Activated CD4-positive, alpha-beta memory T cell treated with anti-CD3 and anti-CD28 coated beads, Interleukin-2, amount 10 ng/mL, durations not matched to agents 7 days and 5 days (primary cell): ENCODE measurements around the gene NRG3. TPM values are rescaled to one million over a fixed set of nuclear protein-coding genes. Genes with fewer than 3 reads are reported as not detected.

ENCODE experiments used
- CTCF ChIA-PET: fragments of 350-600 bp; sonication (Branson Sonifier 250); formaldehyde crosslinking; loops from one replicate; lab custom pipeline; 2021; ENCODE audit warnings: antibody characterized with exemption, inconsistent platforms; lab: Charles Lee
- POLR2A ChIA-PET: fragments of 350-600 bp; sonication (Branson Sonifier 250); formaldehyde crosslinking; loops from one replicate; lab custom pipeline; 2021; ENCODE audit warnings: antibody characterized with exemption; lab: Charles Lee
- DNase-seq: peaks from one replicate; pipeline ENCODE4 v3.0.0-alpha.2; 2020
- H3K27ac Mint-ChIP-seq: one replicate; pipeline ENCODE4 v1.8.0; 2021; ENCODE audit warnings: mild to moderate bottlenecking, mixed read lengths
- H3K27me3 Mint-ChIP-seq: one replicate; pipeline ENCODE4 v1.8.0; 2021; ENCODE audit warnings: mixed read lengths
- H3K36me3 Mint-ChIP-seq: one replicate; pipeline ENCODE4 v1.8.0; 2021; ENCODE audit warnings: low read depth, mixed read lengths
- H3K4me1 Mint-ChIP-seq: one replicate; pipeline ENCODE4 v1.8.0; 2021; ENCODE audit warnings: mixed read lengths
- H3K4me3 Mint-ChIP-seq: one replicate; pipeline ENCODE4 v1.8.0; 2021; ENCODE audit warnings: mild to moderate bottlenecking, mixed read lengths
- H3K9me3 Mint-ChIP-seq: one replicate; pipeline ENCODE4 v1.8.0; 2021; ENCODE audit warnings: mixed read lengths
- total RNA-seq, 2 experiments: library from RNA; stranded (reverse); gene quantifications; one replicate each; pipeline ENCODE4 v1.2.3, GENCODE V29; 2021

The NRG3 gene
- total RNA-seq, 2 experiments from 2014 or later = not detected

DNA sequence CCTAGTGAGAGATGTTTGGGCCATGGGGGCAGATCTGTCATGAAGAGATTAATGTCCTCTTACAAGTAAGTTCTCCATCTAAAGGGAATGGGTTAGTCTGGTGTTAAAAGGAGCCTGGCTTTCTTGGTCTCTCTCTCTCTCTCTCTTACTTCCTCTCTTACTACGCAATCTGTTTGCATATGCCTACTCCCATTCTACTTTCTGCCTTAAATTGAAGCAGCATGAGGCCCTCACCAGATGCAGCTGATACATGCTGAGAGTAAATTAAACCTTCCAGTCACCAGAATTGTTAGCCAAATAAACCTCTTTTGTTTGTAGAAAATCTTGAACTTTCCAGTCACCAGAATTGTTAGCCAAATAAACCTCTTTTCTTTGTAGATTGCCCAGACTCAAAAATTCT is 884.1 kb downstream of the NRG3 start:
- Mint-ChIP-seq H3K4me3 (no peak overlapping the region), H3K36me3 (no peaks in the 10 kb centered on the region), H3K27me3 (no peaks in the 10 kb centered on the region), H3K4me1 (no peaks in the 10 kb centered on the region), H3K27ac (no peak overlapping the region), H3K9me3 (no peaks in the 10 kb centered on the region)
- ChIA-PET CTCF (no interaction called here), POLR2A (no interaction called here)
- no peak for DNase-seq

DNA sequence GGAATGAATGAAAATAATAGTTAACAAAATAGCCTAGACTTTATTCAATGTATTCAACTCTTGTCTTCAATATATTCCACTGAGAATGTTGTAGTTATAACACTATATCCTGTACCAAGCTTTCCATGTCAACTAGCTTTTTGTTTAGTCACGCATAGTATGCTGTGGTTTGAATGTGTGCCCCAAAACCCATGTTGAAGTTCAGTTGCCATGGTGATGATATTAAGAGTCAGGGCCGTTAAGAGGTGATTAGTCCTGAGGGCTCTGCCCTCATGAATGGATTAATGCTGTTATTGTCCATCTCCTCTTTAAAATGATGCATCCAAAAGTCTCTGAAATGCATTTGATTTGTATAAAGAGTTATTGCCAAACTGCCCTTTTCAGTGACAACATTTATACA is 887.6 kb downstream of the NRG3 start:
- CTCF ChIA-PET = no interaction called here
- no peak overlapping the region for H3K4me3 Mint-ChIP-seq
- H3K36me3 Mint-ChIP-seq = no peaks in the 10 kb centered on the region
- POLR2A ChIA-PET = no interaction called here
- no peak overlapping the region for H3K27ac Mint-ChIP-seq
- DNase-seq = no peak
- no peaks in the 10 kb centered on the region for H3K4me1 Mint-ChIP-seq
- no peaks in the 10 kb centered on the region for H3K27me3 Mint-ChIP-seq
- no peaks in the 10 kb centered on the region for H3K9me3 Mint-ChIP-seq

DNA sequence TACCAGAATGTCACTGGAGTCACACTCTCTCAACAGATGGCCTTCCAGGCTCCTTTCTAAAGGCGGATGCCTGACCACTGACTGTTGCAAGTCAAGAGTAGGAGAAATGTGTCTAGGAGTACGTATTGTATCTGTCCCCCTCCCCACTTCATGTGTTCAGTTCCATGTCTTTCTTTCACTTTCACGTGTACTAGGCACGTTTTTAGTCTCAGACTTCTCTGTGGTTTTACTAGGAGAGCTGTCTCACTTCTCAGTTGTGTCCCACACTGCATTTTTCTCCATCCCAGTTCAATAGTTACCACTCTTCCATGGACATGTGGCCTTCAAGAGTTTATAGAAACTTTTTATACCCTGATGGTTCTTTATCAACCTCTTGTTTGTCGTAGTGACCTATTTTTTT is 893.0 kb downstream of the NRG3 start:
- no peaks in the 10 kb centered on the region for H3K9me3 Mint-ChIP-seq
- CTCF ChIA-PET = no interaction called here
- POLR2A ChIA-PET = no interaction called here
- H3K27ac Mint-ChIP-seq = no peak overlapping the region
- no peak overlapping the region for H3K4me3 Mint-ChIP-seq
- H3K27me3 Mint-ChIP-seq = no peaks in the 10 kb centered on the region
- H3K36me3 Mint-ChIP-seq = no peaks in the 10 kb centered on the region
- no peak for DNase-seq
- no peaks in the 10 kb centered on the region for H3K4me1 Mint-ChIP-seq

DNA sequence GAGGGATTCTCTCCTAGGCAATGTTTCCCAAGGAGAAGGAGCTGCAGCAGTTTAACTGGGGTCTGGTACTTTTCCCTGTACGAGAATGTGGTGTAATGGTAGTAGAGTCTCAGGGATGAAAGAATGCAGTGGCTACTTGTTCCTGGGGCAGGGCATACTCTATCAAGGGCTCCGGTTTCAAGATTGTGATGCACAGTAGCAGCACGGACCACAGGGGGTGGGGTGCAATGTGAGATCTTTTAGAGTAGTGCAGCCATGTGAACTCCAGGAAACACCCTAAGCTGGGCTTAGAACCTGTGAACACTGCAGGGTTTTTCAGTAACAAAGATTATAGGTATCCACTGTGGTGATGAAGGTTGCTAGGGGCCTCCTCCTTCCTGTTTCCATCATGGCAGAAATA is 903.9 kb downstream of the NRG3 start:
- no peaks in the 10 kb centered on the region for H3K27me3 Mint-ChIP-seq
- H3K36me3 Mint-ChIP-seq = no peaks in the 10 kb centered on the region
- H3K27ac Mint-ChIP-seq = no peak overlapping the region
- no peak overlapping the region for H3K4me3 Mint-ChIP-seq
- CTCF ChIA-PET = no interaction called here
- no peak for DNase-seq
- H3K9me3 Mint-ChIP-seq = peaks cover 5% of the 10 kb centered on the region
- H3K4me1 Mint-ChIP-seq = no peaks in the 10 kb centered on the region
- POLR2A ChIA-PET = no interaction called here

DNA sequence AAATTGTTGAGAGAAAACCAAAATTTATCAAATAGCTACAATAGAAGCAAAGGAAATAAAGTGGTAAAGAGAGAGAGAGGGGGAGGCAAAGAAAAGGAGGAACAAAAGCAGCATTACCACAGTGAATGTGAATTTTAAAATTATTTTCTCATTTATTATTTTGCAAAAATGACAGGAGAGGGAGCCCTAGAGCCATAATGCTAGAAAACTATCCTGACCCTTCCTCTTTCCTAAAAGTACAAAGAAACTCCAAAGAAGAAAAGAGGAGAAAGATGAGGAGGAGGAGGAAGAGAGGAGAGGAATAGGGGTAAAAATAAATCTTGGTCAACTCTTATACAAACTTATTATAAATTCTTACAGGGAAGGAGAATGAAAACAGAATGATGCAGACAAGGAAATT is 921.5 kb downstream of the NRG3 start:
- Mint-ChIP-seq H3K4me3 (no peak overlapping the region), H3K4me1 (no peaks in the 10 kb centered on the region), H3K27ac (no peak overlapping the region), H3K36me3 (no peaks in the 10 kb centered on the region), H3K27me3 (no peaks in the 10 kb centered on the region), H3K9me3 (no peaks in the 10 kb centered on the region)
- ChIA-PET POLR2A (no interaction called here), CTCF (no interaction called here)
- no peak for DNase-seq

DNA sequence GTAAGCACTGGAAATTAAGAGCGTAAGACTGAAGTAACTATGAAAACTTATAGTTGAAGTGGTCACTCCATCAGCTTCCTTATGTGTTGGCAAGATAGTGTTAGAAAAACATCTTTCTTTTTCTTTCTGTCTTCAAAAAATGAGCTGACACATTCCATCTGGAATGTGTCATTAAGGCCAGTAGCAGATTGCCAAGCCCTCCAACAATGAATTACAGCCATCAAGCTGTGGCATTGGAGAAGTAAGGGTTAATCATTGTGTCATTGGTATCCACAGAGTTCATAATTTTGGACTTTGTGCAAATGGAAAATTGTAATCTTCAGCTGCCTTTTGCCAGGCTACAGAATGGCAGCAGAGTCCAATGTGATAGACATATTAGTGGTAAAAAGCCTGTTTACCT is 926.3 kb downstream of the NRG3 start:
- Mint-ChIP-seq H3K4me3 (no peak overlapping the region), H3K9me3 (no peaks in the 10 kb centered on the region), H3K27me3 (no peaks in the 10 kb centered on the region), H3K4me1 (no peaks in the 10 kb centered on the region), H3K36me3 (no peaks in the 10 kb centered on the region), H3K27ac (no peak overlapping the region)
- DNase-seq = no peak
- CTCF ChIA-PET = no interaction called here
- POLR2A ChIA-PET = no interaction called here

DNA sequence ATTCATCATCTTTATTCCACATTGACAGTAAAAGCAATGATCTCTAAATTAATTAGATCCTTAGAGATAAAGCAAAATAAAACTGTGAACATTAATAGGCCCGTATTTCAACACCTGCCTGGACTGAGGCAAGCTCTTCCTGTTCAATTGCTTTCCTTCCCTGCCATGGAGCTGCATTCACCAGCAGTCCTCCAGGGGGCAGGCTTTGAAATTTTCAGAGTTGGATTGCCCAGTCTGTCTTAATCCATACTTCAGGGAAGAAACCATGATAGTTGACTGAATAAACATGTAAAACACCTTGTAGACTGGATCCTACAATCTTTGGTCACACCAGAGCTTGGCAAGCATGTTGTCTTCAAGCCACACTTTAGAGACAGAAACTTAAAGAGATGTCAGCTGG is 936.6 kb downstream of the NRG3 start:
- H3K9me3 Mint-ChIP-seq = no peaks in the 10 kb centered on the region
- ChIA-PET CTCF (no interaction called here), POLR2A (no interaction called here)
- H3K4me3 Mint-ChIP-seq = no peak overlapping the region
- no peak for DNase-seq
- H3K4me1 Mint-ChIP-seq = no peaks in the 10 kb centered on the region
- H3K27me3 Mint-ChIP-seq = no peaks in the 10 kb centered on the region
- H3K27ac Mint-ChIP-seq = no peak overlapping the region
- no peaks in the 10 kb centered on the region for H3K36me3 Mint-ChIP-seq

DNA sequence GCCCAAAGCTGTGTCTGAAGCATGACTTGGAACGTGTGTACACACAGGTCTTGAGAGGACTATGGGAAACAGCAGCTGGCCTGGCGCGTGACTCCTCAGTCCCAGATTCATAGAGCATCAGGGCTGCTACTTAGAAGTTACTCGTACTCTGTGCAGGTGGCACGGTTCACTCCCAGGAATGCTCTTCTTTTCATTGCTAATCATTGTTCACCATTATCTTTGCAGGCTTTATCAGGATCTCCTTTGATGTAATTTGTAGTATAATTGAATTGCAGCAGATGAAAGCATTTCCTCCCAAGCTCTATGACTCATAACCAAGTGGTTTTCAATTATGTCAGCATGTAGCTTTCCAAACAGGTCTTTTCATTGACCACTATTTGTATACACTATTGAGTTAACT is 938.9 kb downstream of the NRG3 start:
- no peak overlapping the region for H3K27ac Mint-ChIP-seq
- CTCF ChIA-PET = no interaction called here
- no peaks in the 10 kb centered on the region for H3K4me1 Mint-ChIP-seq
- H3K27me3 Mint-ChIP-seq = no peaks in the 10 kb centered on the region
- no peaks in the 10 kb centered on the region for H3K36me3 Mint-ChIP-seq
- DNase-seq = no peak
- POLR2A ChIA-PET = no interaction called here
- H3K9me3 Mint-ChIP-seq = peaks cover 2% of the 10 kb centered on the region
- no peak overlapping the region for H3K4me3 Mint-ChIP-seq

DNA sequence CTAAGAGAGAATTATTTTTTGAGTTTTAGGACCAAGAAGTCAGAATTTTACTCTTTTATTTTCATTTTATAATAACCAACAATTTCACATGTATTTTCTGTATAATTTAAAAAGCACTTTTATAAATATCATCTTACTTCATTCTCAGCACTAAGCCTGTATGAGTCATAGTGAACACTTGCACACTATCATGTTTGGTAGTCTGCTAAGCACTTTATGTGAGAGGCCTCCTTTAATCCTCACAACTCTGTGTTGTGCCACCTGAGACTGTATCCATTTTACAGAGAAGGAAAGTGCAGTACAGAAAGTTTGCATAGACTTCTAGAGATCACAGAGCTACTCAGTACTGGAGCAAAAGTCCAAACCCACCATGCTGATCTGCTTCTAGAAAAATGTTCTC is 939.6 kb downstream of the NRG3 start:
- CTCF ChIA-PET = no interaction called here
- Mint-ChIP-seq H3K36me3 (no peaks in the 10 kb centered on the region), H3K4me3 (no peak overlapping the region), H3K27me3 (no peaks in the 10 kb centered on the region), H3K27ac (no peak overlapping the region), H3K4me1 (no peaks in the 10 kb centered on the region), H3K9me3 (peaks cover 2% of the 10 kb centered on the region)
- no peak for DNase-seq
- POLR2A ChIA-PET = no interaction called here

DNA sequence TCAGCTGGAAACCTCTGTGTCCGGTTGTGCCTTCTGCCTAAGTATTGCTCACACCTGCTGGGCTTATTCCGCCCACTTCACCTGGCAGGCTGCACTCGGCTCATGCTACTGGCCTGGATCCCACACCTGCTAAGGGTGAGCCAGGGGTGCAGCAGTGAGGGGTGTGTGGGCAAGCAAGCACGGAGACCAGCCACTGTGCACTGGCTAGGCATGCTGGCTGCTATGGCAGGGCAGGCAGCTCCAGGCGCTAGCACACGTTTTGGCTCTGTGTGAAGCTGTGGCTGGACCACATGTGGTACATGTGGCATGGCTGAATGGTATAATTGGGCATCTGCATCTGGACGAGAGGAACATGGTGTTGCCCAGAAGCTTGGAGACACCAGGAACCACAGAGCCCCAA is 940.7 kb downstream of the NRG3 start:
- no peaks in the 10 kb centered on the region for H3K4me1 Mint-ChIP-seq
- H3K27me3 Mint-ChIP-seq = no peaks in the 10 kb centered on the region
- ChIA-PET POLR2A (no interaction called here), CTCF (no interaction called here)
- no peak for DNase-seq
- H3K4me3 Mint-ChIP-seq = no peak overlapping the region
- H3K27ac Mint-ChIP-seq = no peak overlapping the region
- peaks cover 2% of the 10 kb centered on the region for H3K9me3 Mint-ChIP-seq
- H3K36me3 Mint-ChIP-seq = no peaks in the 10 kb centered on the region

DNA sequence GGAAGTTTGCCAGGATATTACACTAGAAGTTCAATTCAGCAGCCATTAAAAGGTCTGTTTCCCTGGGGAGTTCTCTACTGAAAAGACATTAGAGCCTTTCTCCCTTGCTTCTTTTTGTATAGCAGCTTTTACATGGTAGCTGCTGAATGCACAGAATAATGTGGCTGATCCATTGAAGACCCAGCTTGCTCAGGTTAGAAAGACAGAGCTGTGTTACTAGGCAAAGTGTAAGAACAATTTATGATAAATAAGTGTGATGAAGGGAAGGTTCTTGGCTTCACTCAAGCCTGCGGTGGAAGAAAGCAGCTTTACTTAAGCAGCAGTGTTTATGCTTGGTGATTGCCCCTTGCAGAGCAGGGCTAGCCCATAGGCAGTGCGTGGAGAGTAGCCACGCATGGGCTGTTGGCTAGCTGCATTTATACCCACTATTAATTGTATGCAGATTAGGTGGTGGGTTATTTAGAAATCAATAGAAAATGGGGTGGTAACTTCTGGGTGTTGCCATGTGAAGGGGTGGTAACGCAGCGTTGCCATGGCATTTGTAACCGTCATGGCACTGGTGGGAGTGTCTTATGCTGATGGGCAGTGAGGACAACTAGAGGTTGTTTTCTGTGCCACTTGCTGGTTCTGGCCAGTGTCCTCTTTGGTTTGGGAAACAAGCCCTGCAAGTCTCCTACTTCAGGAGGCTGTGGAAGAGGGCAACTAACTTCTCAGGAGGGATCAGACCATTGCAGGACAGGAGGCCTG is 942.9 kb downstream of the NRG3 start:
- Mint-ChIP-seq H3K27ac (no peak overlapping the region), H3K9me3 (peaks cover 2% of the 10 kb centered on the region), H3K27me3 (no peaks in the 10 kb centered on the region), H3K4me3 (no peak overlapping the region), H3K4me1 (no peaks in the 10 kb centered on the region), H3K36me3 (no peaks in the 10 kb centered on the region)
- CTCF ChIA-PET = no interaction called here
- DNase-seq = no peak
- POLR2A ChIA-PET = no interaction called here

DNA sequence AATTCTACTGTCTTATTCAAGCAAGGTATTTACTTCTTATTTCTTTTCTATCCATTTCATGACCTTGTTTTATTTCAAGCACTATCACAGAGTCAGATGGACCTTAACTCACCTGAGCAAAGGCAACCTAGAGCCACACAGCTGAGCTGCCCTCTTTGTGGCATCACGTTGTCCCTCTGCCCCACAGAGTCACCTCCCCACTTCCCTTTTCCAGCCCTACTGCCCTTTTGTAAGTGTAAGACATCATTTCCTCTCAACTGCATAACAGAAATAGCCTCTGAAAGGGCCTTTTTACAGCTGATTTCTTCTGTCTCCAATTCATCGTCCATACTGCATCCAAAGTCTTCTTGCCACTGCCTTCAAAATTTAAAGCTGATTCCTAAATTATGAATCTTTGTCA is 946.0 kb downstream of the NRG3 start:
- Mint-ChIP-seq H3K4me3 (no peak overlapping the region), H3K9me3 (peaks cover 4% of the 10 kb centered on the region), H3K36me3 (no peaks in the 10 kb centered on the region), H3K27me3 (no peaks in the 10 kb centered on the region), H3K4me1 (no peaks in the 10 kb centered on the region), H3K27ac (no peak overlapping the region)
- no peak for DNase-seq
- POLR2A ChIA-PET = no interaction called here
- CTCF ChIA-PET = no interaction called here

DNA sequence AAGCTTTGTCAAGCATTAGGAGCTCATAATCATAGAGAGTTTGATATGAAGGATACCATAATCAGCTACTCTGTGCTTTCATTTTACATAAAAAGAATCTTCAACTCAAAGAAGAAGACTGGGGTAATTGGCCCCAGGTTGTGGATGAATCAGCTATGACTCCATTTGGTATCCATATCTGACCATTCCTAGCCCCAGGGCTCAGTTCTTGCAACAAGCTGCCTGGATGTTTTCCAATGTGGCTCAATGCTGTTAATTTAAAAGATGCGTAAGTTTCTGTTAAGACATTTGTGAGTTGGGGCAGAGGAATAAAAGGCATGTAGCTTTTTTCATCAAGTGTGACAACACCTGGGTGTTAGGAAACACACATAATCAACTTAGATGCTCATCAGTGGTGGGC is 951.1 kb downstream of the NRG3 start:
- ChIA-PET POLR2A (no interaction called here), CTCF (no interaction called here)
- no peak for DNase-seq
- H3K9me3 Mint-ChIP-seq = peaks cover 3% of the 10 kb centered on the region
- H3K36me3 Mint-ChIP-seq = no peaks in the 10 kb centered on the region
- H3K27ac Mint-ChIP-seq = no peak overlapping the region
- H3K27me3 Mint-ChIP-seq = no peaks in the 10 kb centered on the region
- H3K4me3 Mint-ChIP-seq = no peak overlapping the region
- H3K4me1 Mint-ChIP-seq = no peaks in the 10 kb centered on the region

DNA sequence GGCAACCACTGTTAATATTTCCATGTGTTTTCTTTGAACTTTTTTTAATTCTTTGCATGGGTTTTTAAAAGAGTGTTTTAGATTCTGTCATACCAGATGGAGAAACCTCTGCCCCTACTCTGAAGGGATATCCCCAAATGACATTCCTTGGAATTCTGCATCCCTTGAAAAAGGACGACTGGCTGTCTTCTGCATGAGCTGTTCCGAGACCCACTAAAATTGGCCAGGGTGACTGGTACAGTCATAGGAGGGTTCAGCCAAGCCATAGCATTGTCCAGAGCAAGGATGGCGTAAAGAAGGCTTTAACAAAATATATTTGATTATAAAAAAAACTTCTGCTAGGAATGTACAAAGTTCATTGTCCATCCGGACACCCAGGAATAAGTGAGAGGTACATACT is 952.9 kb downstream of the NRG3 start:
- ChIA-PET CTCF (no interaction called here), POLR2A (no interaction called here)
- H3K4me3 Mint-ChIP-seq = no peak overlapping the region
- no peaks in the 10 kb centered on the region for H3K27me3 Mint-ChIP-seq
- H3K27ac Mint-ChIP-seq = no peak overlapping the region
- H3K4me1 Mint-ChIP-seq = no peaks in the 10 kb centered on the region
- H3K36me3 Mint-ChIP-seq = no peaks in the 10 kb centered on the region
- H3K9me3 Mint-ChIP-seq = peaks cover 4% of the 10 kb centered on the region
- no peak for DNase-seq
